Ureter (tissue), 1 donor: ENCODE results near the gene PHTF2. TPM values are rescaled to one million over a fixed set of nuclear protein-coding genes. Genes with fewer than 3 reads are reported as not detected.
"Not testable (repeated sequence)": the region's sequence is repeated elsewhere in the genome, so short reads cannot be mapped to it uniquely, and the experiment has no call there.

Experiments
- DNase-seq: peaks from one replicate; pipeline ENCODE4 v3.0.0-alpha.2; 2020; ENCODE audit warnings: low spot score
- total RNA-seq: library from RNA; stranded (reverse); gene quantifications from one replicate; pipeline ENCODE4 v1.2.4, GENCODE V29; 2023
- donor health status: DM: yes; HTN: yes; CAD: no.

PHTF2 gene
- 22.0 TPM for total RNA-seq

DNA sequence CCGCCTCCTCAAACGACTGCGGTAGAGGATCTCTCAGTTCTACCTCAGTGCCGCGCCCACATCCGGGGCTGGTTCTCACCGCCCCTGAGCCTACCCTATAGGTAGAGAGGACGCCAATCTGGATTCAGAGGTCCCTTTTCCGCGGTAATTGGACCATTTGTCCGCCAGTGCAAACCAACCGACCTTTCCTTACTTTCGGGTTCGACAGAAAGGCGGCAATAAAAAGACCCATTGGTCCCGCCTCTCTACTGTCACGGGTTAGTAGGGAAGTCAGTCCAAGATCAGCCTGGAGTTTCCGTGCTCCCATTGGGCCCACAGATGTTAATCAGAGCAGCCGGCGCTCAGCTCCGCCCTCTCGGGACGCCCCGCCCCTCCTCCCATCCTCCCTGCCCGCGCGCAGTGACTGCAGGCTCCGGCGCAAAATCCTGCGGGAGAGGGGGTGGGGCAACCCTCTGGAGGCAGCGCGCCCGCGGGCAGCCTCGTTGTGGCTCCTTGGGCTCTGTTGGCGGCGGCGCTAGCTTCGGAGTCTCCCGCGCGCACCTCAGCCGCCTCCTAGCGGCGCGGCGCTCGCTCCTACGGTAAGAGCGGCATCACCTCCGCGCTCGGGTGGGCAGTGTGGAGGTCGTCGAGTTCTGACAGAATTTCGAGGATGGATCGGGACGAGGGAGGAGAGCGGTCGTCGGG is at the start of gene PHTF2, which contains the start of gene TMEM60:
TSS of gene PHTF2 (plus strand) at position 380 of the 684 bp plus-strand sequence.
TSS of gene TMEM60 (minus strand) at position 41 of the 684 bp plus-strand sequence. CDS start 4,061 bp downstream, outside the sequence.
- DNase-seq, result peak; percentile 99

DNA sequence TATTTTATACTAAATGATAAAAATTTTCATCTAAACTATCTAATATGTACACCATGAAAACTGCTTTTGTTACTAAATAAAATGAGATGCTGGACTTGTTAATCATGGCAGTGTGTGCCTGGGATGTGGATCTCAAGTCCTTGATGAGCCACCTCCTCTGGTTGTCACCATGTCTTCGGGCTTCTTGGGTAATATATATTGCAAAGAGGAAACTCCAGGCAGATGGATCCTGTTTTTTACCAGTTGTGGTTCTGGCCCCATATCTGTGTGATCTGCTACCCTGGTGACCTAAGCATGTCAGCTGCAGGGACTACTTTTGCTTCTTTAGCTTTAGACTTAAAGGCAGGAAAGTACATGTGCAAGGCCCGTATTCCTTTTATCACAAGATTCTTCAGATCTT is 46.6 kb upstream of the PHTF2 start:
- no peak for DNase-seq

- no peak for DNase-seq
Measured at GRCh38 chr7:77753173-77753572, 45.4 kb upstream of the PHTF2 start.

- DNase-seq, result no peak
Measured at GRCh38 chr7:77757589-77757988, 41.0 kb upstream of the PHTF2 start.

DNA sequence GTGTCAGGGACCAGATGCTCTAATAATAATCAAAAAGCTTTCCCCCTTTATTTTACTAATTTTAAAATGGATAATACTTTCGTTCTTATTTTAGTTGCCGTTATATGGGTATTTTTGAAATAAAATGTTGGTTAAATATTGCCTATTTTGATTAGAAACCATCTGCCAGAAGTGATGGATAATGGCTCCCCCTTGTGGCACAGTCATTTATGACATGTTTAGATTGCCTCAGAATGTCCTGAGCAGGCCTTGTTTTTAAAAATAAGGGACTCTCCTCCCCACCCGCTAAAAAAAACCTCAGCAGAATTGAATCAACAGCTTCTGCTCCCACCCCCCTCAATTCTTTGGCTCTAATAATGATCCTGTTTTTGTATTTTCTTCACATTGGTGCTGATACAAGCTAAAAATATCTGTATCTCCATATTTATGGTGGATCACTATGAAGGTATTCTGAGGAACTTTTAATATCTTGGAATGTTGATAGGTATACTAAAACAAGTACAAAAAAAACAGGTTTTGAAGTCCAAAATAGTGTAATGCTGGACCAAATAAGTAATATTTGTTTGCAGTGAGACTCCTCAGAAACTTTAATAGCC is 39.2 kb upstream of the PHTF2 start:
- DNase-seq, result peak; percentile 67

DNA sequence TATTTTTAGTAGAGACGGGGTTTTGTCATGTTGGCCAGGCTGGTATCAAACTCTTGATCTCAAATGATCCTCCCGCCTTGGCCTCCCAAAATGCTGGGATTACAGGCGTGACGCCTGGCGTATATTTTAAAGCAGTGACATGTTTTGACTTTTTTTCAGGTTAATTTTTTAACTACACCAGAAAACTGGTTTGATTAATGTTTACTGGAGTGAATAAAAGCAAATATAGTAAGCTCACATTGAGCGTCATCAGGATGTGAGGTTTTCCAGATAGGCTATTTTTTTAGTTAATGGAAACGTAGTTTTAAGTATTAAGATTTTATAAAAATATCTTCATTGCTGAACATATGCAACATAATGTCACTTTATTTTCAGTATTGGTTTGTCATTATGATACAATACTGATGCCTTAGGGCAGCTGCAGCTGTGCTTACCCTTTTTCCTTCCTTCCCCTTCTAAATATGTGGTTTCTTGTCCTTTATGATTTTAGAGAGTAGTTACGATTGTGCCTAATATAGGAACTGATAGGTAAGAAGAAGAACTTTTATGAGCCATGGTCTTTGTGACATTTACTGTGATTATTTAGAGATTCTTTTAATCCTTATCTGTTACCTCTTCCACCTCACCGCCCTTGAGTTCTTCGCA is 37.6 kb upstream of the PHTF2 start:
- no peak for DNase-seq

DNA sequence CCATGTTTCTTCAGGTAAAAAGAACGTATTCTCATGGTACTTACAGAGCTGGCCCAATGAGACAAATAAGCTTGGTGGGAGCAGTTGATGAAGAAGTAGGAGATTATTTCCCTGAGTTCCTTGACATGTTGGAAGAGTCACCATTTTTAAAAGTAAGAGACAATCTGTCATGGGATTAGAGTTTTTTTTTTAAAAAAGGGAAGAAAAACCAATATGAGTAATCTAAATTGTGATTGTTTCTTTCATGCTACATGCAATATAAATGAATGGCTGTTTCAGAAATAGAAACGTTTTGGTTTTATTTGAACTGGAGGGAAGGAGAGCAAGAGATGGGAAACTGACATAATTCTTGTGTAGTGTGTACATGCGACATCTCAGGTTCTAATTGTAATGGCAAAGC is 33.1 kb upstream of the PHTF2 start:
- no peak for DNase-seq

GRCh38 chr7:77765906-77766800 is 32.4 kb upstream of the PHTF2 start:
- no peak for DNase-seq

DNA sequence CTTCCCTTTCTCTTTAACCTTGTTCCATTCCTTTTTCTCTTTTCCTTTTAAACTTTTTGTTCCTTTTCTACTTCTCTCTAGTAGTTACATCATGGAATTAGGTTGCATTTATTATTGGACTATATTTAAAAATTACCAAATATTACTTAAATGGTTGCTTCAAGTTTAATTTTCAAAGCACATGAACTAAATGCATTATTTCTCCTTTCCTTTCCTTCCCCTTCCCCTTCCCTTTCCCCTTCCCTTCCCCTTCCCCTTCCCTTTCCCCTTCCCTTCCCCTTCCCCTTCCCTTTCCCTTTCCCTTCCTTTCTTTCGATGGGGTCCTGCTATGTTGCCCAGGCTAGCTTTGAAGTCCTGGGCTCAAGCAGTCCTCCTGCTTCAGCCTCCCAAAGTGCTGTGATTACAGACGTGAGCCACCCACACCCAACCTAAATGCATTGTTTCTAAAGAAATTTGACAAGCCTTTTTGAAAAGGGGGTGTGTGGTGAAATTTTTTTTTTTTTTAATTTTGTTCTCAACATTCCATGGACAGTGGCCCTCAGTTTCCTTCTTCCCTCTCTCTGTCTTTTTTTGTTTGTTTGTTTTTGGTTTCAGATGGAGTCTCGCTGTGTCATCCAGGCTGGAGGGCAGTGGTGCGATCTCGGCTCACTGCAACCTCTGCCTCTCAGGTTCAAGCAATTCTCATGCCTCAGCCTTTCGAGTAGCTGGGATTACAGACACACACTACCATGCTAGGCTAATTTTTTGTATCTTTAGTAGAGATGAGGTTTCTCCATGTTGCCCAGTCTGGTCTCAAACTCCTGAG is 31.6 kb upstream of the PHTF2 start:
- DNase-seq, result no peak

GRCh38 chr7:77770316-77770715 is 28.3 kb upstream of the PHTF2 start:
- DNase-seq, result no peak

DNA sequence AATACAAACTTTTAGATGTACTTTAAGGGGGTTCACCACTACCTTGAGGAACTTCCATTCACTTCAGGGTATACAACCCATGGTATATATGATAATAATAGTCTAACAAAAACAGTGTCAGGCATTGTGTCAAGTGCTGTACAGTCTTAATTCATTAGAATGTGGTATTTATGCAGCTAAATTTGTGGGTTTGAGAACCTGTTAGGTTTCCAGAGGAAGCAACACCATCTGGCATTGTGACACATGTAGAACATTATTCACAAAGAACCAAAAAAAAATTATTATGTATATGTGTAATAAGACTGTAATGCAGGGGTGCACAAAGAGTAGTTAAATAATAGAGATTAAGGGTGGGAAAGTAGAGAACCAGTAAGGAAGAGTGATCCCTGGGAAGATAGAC is 26.7 kb upstream of the PHTF2 start:
- DNase-seq, result no peak

DNA sequence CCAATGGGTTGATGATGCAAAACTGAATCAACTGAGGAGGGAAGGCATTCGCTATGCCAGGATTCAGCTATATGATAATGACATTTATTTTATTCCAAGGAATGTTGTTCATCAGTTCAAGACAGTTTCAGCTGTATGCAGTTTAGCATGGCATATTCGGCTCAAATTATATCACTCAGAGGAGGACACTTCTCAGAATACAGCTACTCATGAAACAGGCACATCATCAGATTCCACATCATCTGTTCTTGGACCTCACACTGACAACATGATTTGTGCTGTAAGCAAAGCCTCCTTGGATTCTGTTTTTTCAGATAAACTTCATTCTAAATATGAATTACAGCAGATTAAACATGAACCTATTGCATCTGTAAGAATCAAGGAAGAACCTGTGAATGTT is 20.0 kb upstream of the PHTF2 start:
- DNase-seq, result no peak

DNA sequence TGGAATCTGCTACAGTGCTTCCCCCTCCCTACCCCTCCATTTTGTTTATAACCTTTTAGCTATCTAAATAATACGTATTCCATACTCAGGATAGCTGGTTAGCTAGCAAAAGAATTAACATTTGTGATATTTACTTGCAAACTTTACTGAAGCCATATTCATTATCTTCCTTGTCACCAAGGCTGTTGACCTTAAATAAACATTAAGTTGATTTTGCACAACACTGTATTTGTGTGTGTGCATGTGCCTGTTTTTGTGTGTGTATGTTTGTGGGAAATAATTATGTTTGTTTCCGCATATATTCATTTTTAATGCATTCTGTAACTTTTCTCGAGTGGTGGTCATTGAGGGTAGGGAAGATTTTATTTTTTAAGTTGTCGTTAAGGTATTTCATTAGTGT is 16.2 kb upstream of the PHTF2 start:
- no peak for DNase-seq

DNA sequence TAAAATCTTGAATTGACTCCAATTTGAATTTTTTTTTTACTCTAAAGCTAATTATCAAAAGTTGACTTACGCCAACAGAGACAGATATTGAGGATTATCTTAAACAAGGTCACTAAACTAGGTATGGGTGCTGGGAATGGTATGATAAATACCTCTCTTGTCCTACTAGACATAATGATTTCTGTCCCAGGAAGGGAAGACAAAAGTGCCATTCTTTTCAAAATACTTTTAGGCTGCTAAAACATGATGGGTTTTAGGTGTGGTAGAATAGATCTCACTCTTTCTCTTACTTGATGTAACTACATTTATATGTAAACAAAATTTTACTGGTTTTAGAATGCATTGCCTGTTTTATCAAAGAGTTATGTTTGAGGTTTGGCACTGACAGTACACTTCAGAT is 15.5 kb upstream of the PHTF2 start:
- DNase-seq, result no peak

- no peak for DNase-seq
Measured at GRCh38 chr7:77783545-77783944, 15.0 kb upstream of the PHTF2 start.

DNA sequence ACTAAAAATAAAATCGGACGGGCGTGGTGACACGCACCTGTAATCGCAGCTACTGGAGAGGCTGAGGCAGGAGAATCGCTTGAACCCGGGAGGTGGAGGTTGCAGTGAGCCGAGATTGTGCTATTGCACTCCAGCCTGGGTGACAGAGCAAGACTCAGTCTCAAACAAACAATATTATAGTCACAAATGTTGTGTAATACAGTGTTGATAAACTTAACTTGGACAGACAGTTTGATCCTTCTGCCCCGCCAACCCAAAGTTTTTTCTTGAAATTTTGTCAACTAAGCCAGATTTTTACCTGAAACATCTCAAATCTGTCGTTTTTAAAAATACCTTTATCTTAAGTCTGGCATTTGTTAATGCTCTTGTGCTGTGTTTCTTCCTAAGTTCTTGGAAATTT is 14.1 kb upstream of the PHTF2 start:
- not testable (repeated sequence) for DNase-seq

DNA sequence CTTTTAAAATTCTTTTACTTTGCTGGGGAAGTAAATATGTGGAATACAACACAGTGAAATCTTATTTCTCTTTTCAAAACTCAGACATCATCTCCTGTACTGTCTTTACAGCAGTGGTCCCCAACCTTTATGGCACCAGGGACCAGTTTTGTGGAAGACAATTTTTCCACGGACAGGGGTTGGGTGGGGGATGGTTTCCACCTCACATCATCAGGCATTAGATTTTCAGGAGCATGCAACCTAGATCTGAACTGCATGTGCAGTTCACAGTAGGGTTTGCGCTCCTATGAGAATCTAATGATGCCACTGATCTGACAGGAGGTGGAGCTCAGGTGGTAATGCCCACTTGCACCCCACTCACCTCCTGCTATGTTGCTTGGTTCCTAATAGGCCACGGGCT is 12.6 kb upstream of the PHTF2 start:
- no peak for DNase-seq

DNA sequence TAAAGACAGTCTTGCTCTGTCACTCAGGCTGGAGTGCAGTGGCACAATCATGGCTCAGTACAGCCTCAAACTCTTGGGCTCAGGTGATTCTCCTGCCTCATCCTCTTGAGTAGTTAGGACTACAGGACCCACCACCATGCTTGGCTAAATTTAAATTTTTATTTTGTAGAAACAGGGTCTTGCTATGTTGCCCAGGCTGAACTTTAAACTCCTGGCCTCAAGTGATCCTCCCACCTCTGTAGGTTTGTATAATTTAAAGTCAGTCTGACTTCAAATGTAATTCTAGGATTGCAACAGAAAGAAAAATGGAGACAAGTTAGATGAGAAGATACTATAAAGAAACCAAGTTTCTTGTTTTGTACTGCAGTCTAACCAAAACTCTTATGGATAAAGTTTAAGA is 11.8 kb upstream of the PHTF2 start:
- no peak for DNase-seq

DNA sequence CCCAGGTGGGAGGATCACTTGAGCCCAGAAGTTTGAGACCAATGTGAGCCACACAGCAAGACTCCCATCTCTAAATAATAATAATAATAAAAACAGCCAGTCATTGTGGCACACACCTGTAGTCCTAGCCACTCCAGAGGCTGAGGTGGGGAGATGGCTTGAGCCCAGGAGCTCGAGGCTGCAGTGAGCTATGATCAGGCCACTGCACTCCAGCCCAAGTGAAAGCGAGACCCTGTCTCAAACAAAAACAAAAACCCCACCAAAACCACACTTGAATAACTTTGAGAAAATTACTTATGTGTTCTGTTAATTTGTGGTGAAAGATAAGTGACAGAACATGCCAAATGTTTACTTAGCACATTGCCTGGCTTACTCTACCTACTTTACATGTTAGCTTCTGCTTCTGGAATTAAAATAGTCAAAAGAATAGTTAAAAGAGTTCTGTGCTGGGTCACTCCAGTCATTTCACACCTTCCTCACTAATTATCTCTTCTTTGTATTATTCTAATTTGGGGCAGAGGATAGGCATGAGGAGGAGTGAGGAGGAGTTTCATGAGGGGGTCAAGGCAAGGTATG is 10.2 kb upstream of the PHTF2 start:
- no peak for DNase-seq

DNA sequence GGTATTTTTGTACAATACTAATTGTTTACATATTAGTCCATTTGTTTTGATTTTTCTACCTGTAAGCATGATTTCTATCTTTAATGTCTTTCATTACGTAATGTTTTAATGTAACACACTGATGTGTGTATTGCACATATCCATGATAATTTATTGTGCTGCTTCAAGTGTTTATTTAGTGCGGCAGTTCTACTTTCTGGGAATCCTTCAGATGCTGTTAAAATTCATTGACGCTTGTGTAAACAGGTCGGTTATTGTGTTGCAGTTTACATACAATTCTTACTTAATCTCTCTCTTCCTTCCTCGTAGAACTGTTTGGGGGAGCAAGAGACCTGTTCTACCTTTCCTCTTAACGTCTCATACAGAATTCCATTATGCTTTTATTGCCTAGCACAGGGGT is 7.2 kb upstream of the PHTF2 start:
- no peak for DNase-seq

DNA sequence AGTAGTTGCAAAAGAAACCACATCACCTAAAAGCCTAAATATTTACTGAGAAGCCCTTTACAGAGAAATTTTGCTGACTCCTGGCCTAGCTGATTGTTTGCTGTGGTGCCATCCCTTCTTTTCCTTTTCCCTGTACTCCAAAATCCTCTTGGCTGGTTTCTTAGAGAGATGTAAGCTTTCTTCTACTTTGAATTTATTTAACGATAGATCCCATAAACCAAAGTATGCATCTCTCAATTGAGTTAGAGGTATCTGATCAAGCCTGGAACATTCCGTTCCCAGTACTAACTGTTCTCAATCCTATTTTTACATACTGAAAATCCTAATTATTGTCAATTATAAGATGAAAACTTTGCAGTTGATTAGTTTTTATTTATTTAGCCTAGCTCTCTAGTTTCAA is 6.6 kb upstream of the PHTF2 start:
- DNase-seq, result no peak
